Activated CD8-positive, alpha-beta memory T cell treated with anti-CD3 and anti-CD28 coated beads, Interleukin-2, amount 50 U/mL, for 1 hour (primary cell): ENCODE data around the gene TLN1.
A peak's percentile ranks its signal among the peaks of the same experiment; 100 is the strongest.

ENCODE experiments used
- DNase-seq: peaks from one replicate; pipeline ENCODE4 v3.0.0-alpha.2; 2020; ENCODE audit errors: extremely low read depth

The TLN1 gene

DNA sequence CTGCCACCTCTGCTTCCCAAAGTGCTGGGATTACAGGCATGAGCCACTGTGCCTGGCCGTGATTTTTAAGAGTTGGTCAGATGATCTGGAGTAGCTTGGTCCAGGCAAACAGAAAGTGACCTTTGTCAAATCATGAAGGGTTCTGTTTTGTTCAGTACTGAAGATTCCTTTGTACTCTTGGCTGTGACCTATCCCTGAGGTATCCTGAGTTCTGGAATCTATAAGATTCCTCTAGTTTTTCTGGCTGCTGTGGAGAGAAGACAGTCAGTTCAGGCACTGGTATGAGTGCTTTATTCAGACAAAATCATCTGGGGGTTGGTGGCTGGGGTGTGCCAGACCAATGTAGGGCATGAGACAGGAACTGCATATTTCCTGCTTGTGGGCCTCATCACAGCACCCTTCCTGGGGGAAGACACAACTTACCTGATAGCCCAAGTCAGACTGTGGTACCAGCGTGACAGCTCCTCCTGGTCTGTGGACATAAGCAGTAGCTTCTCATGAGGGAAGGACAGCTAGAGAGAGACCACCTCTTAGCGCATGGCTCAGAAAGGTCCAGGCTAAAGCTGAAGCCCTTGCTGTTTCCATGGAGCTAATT lies 70.1 kb downstream of the TLN1 start:
- no peak for DNase-seq

DNA sequence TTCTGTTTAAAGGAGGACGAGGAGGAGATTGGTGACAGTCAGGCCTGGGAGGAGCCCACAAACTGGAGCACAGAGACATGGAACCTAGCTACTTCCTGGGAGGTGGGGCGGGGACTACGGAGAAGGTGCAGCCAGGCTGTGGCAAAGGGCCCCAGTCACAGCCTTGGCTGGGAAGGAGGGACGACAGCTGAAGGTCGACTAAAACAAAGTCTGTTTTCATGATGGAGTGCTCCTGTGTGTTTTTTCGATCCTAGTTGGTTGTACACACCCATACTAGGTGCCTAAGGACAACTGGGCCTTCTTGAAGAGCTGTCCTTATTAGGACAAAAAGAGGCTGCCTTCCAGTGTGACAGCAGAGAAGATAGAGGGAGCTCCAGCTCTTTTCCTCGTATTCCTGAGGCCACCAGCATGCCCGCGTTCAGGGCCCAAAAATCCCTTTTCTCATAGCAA lies 71.0 kb downstream of the TLN1 start:
- DNase-seq, result no peak

DNA sequence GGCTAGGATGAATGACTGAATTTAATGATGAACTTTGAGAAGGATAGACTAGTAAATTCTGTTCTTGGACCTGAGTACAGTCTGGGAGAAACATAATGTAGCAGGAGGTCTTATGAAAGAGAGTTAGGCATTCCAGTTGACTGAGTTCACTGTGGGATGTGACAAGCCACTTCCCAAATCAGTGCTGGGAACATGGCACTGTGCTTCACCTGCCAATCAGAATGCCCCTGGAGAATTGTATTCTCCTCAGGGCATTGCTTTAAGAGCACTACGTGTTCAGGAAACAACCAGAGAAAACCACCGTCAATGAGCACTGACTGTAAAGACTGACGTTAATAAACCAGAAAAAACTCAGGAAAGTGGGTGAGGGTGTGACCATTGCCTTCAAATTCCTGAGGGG lies 72.7 kb downstream of the TLN1 start:
- DNase-seq, result no peak

DNA sequence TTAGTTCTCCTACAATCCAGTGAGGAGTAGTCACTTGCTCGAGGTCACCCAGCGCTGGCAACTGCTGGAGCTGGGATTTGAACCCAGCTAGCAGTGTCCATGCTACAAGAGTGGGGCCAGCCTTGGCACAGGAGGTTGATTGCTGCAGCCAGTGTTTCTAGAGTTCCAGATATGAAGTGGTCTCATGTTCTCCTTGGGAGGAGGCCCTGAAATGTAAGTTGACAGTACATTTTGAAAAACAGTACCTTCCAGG lies 73.1 kb downstream of the TLN1 start:
- DNase-seq, result no peak

DNA sequence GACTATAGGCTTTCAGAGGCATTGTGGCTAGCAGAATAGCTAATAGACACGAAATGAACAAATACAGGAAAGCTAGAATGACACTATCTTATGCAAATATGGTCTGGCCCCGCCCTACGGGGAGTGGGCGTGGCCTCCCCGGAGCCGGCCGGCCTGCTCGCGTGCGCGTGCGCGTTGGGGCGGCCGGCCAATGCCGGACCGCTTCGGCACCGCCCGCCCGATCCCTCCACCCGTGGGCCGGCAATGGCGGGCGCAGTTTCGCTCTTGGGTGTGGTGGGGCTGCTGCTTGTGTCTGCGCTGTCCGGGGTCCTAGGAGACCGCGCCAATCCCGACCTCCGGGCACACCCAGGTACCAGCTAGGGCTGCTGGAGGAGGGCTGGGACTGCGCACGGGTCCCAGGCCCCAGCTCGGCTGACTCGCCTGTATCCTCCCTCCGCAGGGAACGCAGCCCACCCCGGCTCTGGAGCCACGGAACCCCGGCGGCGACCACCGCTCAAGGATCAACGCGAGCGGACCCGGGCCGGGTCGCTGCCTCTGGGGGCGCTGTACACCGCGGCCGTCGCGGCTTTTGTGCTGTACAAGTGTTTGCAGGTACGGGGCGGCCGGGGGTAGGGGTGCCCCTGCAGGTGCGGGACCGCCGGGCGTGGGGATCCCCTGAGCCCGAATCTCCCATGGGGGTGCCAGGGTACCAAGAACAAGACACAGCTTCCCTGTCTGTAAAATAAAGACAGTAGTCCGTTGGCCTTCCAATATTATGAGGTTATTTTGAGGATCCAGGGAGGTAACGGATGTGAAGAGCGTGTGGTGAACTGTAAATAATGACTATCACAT lies 73.6 kb downstream of the TLN1 start, which contains the start of gene CCDC107:
Gene CCDC107 (plus strand): TSS at position 156 of the 831 bp plus-strand sequence. CDS start 88 bp downstream, at position 244.
- DNase-seq, result peak; percentile 66

DNA sequence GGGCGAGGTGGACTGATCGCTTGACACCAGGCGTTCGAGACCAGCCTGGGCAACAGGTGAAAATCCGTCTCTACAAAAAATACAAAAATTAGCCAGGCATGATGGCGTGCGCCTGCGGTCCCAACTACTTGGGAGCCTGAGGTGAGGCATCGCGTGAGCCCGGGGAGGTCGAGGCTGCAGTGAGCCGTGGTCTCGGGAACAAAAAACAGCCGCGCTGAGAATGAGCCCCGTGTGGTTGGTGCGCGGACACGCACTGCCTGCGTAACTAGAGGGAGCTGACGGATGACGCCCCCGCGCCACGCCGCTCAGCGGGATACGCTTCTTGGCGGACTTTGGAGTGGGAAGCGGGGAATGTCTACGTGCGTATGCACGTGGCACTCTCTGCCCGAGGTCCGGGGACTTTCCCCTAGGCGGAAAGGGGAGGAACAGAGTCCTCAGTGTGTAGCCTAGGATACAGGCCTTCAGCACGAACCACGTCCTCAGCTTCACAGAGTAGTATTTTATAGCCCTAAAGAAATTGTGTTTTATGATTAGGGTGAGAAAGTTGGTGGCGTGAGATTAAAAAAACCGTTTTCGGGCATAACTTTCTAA lies 74.4 kb downstream of the TLN1 start, which contains the start of gene RMRP:
Gene RMRP (minus strand): TSS at position 474 of the 591 bp plus-strand sequence.
- DNase-seq, result peak; percentile 79

DNA sequence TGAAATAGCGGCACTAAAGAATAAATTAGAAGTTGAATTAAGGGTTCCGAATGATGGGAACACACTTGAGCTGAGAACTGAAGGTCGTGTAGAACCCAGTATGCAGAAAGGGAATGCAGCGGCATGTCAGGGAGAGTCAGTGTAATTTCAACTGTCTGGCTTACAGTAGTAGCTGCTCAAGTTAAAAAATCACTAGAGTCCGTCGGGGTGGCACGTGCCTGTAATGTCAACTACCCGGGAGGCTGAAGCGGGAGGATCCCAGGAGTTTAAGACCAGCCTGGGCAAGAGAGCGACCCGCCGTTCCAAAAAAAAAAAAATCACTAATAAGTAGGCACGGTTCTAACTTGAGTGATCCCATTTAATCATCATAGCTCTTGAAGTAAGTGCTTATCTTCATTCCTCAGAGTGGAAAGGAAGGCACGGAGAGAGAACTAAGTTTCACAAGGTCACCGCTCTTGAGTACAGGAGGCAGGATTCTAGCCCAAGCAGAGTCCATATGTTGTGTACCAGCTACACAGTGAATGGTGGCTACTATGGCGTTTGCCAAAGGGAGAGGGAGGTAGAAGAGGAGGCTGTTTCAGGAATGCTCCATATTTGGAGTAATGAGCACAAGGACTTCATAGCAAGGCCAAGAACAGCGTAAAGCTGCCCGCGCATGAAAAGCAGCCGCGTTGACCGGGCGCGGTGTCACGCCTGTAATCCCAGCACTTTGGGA lies 75.0 kb downstream of the TLN1 start:
- no peak for DNase-seq

DNA sequence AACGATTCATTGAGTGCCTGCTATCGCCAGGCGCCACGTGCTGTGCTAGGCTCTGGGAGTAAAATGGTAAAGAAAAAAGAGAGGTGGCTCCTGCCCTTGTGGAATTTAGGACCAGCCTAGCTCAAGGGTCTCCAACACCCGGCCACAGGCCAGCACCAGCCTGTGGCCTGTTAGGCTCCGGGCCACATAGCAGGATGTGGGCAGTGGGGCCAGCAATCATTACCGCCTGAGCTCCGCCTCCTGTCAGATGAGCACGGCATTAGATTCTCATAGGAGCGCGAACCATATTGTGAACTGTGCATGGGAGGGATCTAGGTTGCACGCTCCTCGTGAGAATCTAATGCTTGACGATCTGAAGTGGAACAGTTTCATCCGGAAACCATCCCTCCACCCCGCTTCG lies 75.6 kb downstream of the TLN1 start:
- no peak for DNase-seq

DNA sequence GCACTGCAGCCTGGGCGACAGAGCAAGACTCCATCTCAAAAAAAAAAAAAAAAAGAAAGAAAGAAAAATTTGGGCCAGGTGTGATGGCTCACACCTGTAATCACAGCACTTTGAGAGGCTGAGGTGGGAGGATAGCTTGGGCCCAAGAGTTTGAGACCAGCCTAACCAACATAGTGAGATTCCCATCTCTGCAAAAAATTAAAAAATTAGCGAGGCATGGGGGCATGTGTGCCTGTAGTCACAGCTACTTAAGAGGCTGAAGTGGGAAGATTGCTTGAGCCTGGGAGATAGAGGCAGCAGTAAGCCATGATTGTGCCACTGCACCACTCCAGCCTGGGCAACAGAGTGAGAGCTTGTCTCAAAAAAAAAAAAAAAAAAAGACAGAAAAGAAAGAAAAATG lies 78.4 kb downstream of the TLN1 start:
- no peak for DNase-seq

DNA sequence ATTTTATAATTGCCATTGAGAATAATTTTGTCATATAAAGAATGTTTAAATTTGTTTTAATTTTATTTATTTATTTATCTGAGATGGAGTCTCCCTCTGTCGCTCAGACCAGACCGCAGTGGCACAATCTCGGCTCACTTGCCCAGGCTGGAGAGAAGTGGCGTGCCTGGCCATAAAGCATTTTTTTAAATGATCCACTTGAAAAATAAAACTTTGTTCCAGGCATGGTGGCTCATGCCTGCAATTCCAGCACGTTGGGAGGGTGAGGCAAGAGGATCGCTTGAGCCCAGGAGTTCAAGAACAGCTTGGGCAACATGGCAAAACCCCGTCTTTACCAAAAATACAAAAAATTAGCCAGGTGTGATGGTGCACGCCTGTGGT lies 79.2 kb downstream of the TLN1 start:
- DNase-seq, result no peak

DNA sequence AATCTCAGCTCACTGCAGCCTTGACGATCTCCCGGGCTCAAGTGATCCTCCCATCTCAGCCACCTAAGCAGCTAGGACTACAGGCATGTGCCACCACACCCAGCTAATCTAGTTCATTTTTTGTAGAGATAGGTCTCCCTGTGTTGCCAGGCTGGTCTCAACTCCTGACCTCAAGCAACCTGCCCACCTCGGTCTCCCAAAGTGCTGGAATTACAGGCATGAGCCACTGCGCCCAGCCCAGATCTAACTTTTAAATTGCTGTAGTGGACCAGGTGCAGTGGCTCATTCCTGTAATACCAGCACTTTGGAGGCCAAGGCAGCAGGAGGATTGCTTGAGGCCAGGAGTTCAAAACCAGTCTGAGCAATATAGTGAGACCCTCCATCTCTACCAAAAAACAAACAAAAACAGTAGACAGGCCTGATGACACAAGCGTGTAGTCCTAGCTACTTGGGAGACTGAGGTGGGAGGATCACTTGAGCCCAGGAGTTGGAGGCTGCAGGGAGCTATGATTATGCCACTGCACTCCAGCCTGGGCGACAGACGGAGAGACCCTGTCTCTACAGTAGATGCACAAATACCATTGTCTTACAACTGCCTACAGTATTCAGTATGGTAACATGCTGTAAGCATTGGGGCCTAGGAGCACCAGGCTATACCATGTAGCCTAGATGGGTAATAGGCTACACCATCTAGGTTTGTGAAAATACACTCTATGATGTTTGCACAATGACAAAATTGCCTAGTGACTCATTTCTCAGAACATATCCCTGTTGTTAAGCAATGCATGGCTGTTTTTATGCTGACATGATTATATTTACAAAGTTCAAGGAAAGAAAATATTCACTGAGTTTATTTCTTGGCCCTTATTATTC lies 79.8 kb downstream of the TLN1 start:
- DNase-seq, result no peak

DNA sequence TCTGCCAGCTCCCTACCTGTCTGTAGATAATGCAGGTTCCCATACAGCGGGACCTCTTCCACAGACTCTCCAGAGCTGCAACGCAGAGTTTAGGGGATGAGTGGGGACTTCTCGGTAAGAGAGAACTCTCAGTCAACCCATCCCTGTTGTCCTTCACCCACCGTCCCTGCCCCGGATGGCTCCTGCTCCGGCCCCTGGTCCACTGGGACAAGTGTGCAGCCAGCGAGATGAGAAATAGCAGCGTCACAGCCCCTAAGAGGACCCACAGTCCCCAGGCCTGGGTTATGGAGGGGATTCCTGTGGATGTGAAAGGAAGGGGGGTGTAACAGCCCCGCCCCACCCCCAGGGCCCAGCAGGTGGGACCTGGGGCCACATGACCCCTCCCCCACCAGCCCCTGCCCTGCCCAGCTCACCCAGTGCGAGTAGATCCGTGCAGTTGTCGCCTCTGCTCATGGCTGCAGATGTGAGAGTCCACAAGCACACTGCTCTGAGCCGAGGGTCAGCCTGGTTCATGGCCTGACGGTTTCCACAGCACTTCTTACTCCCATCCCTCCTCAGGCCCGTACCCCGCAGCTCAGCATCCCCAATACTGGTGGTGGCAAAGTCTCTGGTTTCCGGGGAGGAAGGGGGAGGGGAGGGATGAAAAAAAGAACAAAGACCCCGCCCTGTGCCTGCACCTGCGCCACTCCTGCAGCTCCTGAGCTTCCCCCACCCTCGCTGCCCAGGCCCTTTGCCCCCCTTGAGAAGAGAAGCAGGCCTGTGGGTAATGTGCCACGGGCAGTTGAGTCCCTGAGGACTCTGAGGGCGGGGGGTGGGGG lies 81.4 kb downstream of the TLN1 start, which contains the start of gene SIT1:
Gene SIT1 (minus strand): TSS at position 591 of the 818 bp plus-strand sequence. CDS start 78 bp downstream, at position 513.
- DNase-seq, result no peak

DNA sequence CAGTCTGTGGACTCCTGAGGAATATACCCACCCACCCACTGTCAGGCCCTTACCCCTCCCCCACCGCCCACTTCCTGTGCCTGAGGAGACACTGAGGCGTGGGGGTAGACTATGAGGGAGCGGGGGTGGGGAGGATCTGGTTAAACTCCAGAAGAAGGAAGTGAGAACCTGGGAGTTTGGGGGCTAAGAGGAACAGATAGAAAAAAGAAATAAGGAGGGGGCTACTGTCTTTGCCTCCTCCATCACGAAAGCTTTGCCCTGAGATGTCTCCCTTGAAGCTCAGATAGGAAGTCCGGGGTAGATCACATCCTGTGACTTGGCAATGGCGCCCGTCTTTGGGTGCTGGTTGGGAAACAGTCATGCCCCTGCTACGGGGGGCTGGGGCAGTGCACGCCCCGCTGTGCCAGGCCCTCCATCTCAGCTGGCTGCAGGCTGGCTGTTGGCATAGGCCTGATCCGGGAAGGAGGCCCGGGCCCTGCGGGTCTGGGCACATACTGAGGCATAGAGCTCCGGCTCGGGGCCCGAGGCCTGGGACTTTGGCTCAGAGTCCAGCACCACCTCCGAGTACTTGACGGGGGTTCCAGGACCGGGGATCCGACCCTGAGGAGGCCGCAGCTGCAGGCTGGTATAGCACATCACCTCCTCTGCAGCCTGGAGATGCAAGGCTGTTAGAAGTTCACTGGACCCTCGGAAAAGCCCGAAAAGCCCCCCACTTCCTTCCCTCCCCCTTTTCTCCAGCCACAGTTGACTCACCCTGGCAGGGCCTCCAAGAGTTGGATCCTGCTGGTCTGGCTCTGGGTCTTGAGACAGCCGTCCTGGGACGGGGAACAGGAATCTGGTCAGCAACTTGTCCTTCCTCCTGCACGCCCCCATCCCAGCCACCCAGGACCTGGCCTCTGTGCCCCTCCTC lies 82.3 kb downstream of the TLN1 start:
- DNase-seq, result no peak
